Neural crest cell (in vitro differentiated cells): Measurements from ENCODE around the gene PCDH9. TPM values are rescaled to one million over a fixed set of nuclear protein-coding genes. Genes with fewer than 3 reads are reported as not detected.

Experiments
- DNase-seq: peaks from one replicate; pipeline ENCODE4 v3.0.0; 2021; ENCODE audit warnings: low read depth, mixed read lengths, low spot score
- H3K27ac Mint-ChIP-seq: one replicate; pipeline ENCODE4 v1.8.0; 2021; ENCODE audit warnings: mild to moderate bottlenecking, mixed read lengths; ENCODE audit not compliant: unreplicated experiment
- H3K27me3 Mint-ChIP-seq: 2 replicates; pipeline ENCODE4 v1.8.0; 2021; ENCODE audit warnings: low read depth, mild to moderate bottlenecking, mixed read lengths
- H3K36me3 Mint-ChIP-seq: 2 replicates; pipeline ENCODE4 v1.8.0; 2021; ENCODE audit warnings: low read depth, mild to moderate bottlenecking, mixed read lengths
- H3K4me1 Mint-ChIP-seq: 2 replicates; pipeline ENCODE4 v1.8.0; 2021; ENCODE audit warnings: mixed read lengths
- H3K4me3 Mint-ChIP-seq: one replicate; pipeline ENCODE4 v1.8.0; 2021; ENCODE audit warnings: mild to moderate bottlenecking, mixed read lengths
- H3K9me3 Mint-ChIP-seq: 2 replicates; pipeline ENCODE4 v1.8.0; 2021; ENCODE audit warnings: mixed read lengths
- total RNA-seq: library from RNA; stranded (reverse); gene quantifications from 2 replicates; pipeline ENCODE4 v1.2.1, GENCODE V29; 2021
- TF ChIP-seq, protein P1 (sequence below): fragments of 200-600 bp; sonication (generic); conservative IDR thresholded peaks from 2 replicates; pipeline ENCODE4 v1.5.0; 2021; ENCODE audit warnings: antibody characterized with exemption, mild to moderate bottlenecking

PCDH9 gene
- total RNA-seq, 1 donor from 2014 or later: 6.3 TPM

DNA sequence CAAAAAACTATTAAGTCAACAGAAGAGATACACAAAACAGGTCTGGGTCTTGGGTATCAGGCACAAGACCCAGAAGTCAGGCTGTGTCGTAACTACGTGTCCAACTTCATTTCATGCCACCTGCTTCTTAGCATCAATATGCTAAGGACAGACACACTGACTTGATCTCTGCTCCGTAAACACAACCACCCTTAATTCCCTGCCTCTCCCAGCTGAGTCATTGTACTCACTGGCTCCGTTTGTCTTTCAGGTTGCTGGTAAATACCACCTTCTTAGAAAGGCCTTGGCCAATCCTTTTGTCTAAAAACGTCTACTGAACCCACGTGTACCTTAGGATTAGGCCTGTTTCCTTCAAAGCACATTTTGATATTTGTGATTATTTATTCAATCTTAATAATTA is 726.2 kb downstream of the PCDH9 start:
- TF ChIP-seq, protein P1, sequence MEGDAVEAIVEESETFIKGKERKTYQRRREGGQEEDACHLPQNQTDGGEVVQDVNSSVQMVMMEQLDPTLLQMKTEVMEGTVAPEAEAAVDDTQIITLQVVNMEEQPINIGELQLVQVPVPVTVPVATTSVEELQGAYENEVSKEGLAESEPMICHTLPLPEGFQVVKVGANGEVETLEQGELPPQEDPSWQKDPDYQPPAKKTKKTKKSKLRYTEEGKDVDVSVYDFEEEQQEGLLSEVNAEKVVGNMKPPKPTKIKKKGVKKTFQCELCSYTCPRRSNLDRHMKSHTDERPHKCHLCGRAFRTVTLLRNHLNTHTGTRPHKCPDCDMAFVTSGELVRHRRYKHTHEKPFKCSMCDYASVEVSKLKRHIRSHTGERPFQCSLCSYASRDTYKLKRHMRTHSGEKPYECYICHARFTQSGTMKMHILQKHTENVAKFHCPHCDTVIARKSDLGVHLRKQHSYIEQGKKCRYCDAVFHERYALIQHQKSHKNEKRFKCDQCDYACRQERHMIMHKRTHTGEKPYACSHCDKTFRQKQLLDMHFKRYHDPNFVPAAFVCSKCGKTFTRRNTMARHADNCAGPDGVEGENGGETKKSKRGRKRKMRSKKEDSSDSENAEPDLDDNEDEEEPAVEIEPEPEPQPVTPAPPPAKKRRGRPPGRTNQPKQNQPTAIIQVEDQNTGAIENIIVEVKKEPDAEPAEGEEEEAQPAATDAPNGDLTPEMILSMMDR: no peak
- peaks cover 4% of the 10 kb centered on the region for H3K9me3 Mint-ChIP-seq
- no peak overlapping the region for H3K27ac Mint-ChIP-seq
- H3K4me1 Mint-ChIP-seq: no peaks in the 10 kb centered on the region
- no peak overlapping the region for H3K4me3 Mint-ChIP-seq
- DNase-seq: no peak
- H3K36me3 Mint-ChIP-seq: no peaks in the 10 kb centered on the region
- no peaks in the 10 kb centered on the region for H3K27me3 Mint-ChIP-seq

DNA sequence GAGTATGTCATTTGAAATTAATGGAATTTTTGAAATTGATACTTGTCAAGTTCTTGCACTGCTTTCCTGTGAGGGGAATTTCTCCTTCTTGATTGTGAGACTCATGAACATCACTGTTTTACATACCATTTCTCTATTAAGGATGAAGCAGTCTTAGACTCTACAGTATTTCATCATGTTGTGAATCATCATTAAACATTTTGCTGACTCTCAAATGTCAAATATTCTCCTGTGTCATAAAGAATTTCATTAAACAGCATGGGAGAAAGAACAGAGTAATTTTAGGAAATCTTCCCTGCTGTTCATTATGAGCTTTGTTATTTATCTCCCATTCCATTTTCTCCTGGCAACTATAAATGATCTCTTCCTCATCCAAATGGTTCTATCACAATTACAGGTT is 729.0 kb downstream of the PCDH9 start:
- no peak overlapping the region for H3K27ac Mint-ChIP-seq
- H3K27me3 Mint-ChIP-seq: no peaks in the 10 kb centered on the region
- no peaks in the 10 kb centered on the region for H3K36me3 Mint-ChIP-seq
- TF ChIP-seq, protein P1: no peak
- no peak overlapping the region for H3K4me3 Mint-ChIP-seq
- H3K4me1 Mint-ChIP-seq: no peaks in the 10 kb centered on the region
- H3K9me3 Mint-ChIP-seq: peaks cover 6% of the 10 kb centered on the region
- no peak for DNase-seq

DNA sequence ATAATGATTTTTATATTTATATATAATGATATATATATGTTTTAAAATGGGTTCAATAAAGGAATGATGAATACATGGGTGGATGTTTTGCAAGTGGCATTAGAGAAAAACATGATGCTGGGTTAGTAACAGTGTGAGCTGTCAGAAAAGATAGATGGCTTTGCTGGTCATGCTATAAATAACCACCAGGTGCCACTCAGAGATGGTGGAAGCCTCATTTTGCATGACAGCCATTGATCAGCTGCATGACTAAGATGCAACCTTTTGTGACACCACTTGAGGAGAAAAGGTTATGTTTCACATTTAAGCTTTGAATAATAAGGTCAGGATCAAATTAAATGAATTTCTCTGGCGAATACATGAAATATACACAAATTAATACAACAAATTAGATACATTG is 737.7 kb downstream of the PCDH9 start:
- no peak overlapping the region for H3K4me3 Mint-ChIP-seq
- no peaks in the 10 kb centered on the region for H3K9me3 Mint-ChIP-seq
- H3K36me3 Mint-ChIP-seq: no peaks in the 10 kb centered on the region
- DNase-seq: no peak
- TF ChIP-seq, protein P1: peak; percentile 53
- no peaks in the 10 kb centered on the region for H3K27me3 Mint-ChIP-seq
- H3K4me1 Mint-ChIP-seq: no peaks in the 10 kb centered on the region
- H3K27ac Mint-ChIP-seq: no peak overlapping the region

DNA sequence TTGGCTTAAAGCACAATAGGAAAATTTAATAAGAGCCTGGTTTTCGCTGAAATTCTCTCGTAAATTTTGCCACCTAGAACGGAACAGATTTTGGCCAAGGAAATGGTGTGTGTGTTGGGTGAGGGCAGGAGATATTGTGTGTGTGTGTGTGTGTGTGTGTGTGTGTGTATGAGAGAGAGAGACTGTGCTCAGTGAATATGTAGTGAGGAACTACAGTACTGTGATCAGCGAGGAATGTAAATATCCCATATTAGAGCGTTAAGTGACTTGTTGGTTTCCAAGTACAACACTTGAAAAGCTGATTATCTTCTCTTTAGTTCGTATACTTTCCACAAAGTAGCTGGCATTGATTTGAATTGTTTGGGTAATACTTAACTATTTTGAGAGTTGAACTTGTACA is 738.9 kb downstream of the PCDH9 start:
- H3K27ac Mint-ChIP-seq: no peak overlapping the region
- no peak for DNase-seq
- H3K9me3 Mint-ChIP-seq: no peaks in the 10 kb centered on the region
- H3K36me3 Mint-ChIP-seq: no peaks in the 10 kb centered on the region
- no peaks in the 10 kb centered on the region for H3K27me3 Mint-ChIP-seq
- no peaks in the 10 kb centered on the region for H3K4me1 Mint-ChIP-seq
- no peak overlapping the region for H3K4me3 Mint-ChIP-seq
- TF ChIP-seq, protein P1: no peak

DNA sequence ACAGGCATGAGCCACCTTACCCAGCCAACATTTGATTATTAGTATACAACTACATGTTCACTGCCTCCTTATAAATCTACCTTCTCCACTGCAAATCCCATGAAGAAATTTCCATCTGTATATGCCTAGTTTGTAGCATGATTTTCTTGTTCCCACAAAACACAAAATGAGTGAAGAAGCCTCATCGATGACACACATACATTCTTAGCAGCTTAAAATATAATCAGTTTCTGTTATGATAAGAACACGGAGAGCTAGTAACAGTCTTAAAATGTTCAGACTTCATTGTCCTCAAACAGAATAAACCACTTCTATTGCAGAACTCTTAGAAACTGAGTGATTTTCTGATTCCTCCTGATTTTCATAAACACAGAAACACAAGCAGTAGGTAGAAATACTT is 740.5 kb downstream of the PCDH9 start:
- no peaks in the 10 kb centered on the region for H3K36me3 Mint-ChIP-seq
- no peaks in the 10 kb centered on the region for H3K4me1 Mint-ChIP-seq
- H3K9me3 Mint-ChIP-seq: no peaks in the 10 kb centered on the region
- DNase-seq: no peak
- no peaks in the 10 kb centered on the region for H3K27me3 Mint-ChIP-seq
- TF ChIP-seq, protein P1: no peak
- H3K27ac Mint-ChIP-seq: no peak overlapping the region
- H3K4me3 Mint-ChIP-seq: no peak overlapping the region

DNA sequence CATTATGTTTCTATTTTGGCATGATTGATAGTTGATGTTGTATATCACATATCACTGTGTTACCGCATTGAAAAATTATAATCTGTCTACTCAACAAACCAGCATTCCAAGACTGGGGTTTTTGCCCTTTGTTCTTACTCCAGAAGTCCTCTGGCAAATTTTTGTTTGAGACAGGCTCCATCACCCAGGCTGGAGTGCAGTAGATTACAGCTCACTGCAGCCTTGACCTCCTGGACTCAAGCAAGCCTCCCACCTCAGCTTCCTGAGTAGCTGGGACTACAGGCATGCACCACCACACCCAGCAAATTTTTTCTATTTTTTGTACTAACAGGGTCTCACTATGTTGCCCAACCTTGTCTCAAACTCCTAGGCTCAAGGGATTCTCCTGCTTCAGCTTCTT is 741.0 kb downstream of the PCDH9 start:
- TF ChIP-seq, protein P1: no peak
- H3K4me1 Mint-ChIP-seq: no peaks in the 10 kb centered on the region
- H3K27me3 Mint-ChIP-seq: no peaks in the 10 kb centered on the region
- H3K27ac Mint-ChIP-seq: no peak overlapping the region
- no peaks in the 10 kb centered on the region for H3K36me3 Mint-ChIP-seq
- peaks cover 1% of the 10 kb centered on the region for H3K9me3 Mint-ChIP-seq
- no peak for DNase-seq
- no peak overlapping the region for H3K4me3 Mint-ChIP-seq
